Muscle layer of colon (tissue), 2 donors: ENCODE results near the gene RPSA.

Experiments
- H3K27ac ChIP-seq: one replicate; pipeline ENCODE4 v1.7.0; 2013; ENCODE audit warnings: low read depth, mild to moderate bottlenecking, low read length, moderate library complexity
- H3K27me3 ChIP-seq, 2 donors: one replicate each; pipeline ENCODE4 v1.7.0; 2013; ENCODE audit warnings: low read length in 2 of 2, mild to moderate bottlenecking in 2 of 2; ENCODE audit not compliant: insufficient read depth in 2 of 2, control insufficient read depth in 1 of 2
- H3K36me3 ChIP-seq: one replicate; pipeline ENCODE4 v1.7.0; 2013; ENCODE audit warnings: mild to moderate bottlenecking, low read length; ENCODE audit not compliant: insufficient read depth
- H3K4me1 ChIP-seq: one replicate; pipeline ENCODE4 v1.7.0; 2013; ENCODE audit warnings: mild to moderate bottlenecking, low read length; ENCODE audit not compliant: insufficient read depth
- H3K4me3 ChIP-seq, 2 donors: one replicate each; pipeline ENCODE4 v1.7.0; 2013; ENCODE audit warnings: low read length in 2 of 2, low read depth in 1 of 2, mild to moderate bottlenecking in 1 of 2, moderate library complexity in 1 of 2
- H3K9ac ChIP-seq: one replicate; pipeline ENCODE4 v1.7.0; 2013; ENCODE audit warnings: low read length
- H3K9me3 ChIP-seq: one replicate; pipeline ENCODE4 v1.7.0; 2013; ENCODE audit warnings: mild to moderate bottlenecking, low read length
- donor health status: abdominal sarcoma.
- donor health status: Adenocarcinoma of cecum.

Gene RPSA

DNA sequence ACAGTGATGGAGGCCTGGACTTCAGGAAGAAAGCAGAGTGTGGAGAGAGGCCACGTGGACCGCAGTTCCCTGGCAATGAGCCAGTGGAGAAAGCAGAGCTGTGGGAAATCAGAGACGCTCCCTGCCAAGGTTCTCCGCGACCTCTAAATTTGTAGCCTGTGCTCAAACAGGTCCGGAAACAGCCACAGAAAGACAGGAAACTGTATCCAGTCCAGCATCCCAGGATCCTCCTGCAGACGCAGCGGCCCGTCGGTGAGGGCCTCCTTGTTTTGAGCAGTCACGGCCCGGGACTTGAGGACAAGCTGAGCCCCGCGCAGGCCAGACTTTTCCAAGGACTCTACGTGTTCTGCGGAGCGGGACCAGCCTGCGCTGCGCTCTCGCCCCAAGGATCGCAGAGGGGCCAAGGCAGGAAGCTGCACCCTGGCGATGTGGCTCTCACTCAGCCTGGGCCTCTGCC lies 22.3 kb downstream of the RPSA start:
- no peak overlapping the region for H3K4me3 ChIP-seq
- peaks cover 0 to 4% of the 10 kb centered on the region in 2 donors for H3K27me3 ChIP-seq
- H3K9ac ChIP-seq: no peak overlapping the region
- H3K36me3 ChIP-seq: no peaks in the 10 kb centered on the region
- H3K27ac ChIP-seq: no peak overlapping the region
- no peaks in the 10 kb centered on the region for H3K4me1 ChIP-seq
- no peaks in the 10 kb centered on the region for H3K9me3 ChIP-seq

DNA sequence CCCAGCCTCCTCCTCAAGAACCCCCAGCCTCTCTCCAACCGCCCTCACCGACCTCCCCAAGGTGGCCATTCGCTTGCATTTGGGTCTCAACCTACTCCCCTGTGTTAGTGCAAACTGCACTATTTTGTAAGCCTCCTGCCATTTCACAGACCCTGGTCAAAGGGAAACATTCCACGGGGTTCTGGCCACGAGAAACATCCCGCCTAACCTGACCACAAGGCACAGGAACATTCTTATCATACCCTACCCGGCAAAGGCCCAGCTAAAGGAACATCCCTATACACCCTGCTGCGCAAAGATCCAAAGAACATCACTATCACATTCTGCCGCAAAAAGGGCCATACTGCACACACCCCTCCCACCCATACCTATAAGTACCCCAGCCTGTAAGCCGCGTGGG lies 22.9 kb downstream of the RPSA start:
- Histone ChIP-seq H3K9ac (no peak overlapping the region), H3K4me3 (no peak overlapping the region), H3K27me3 (peaks cover 0 to 4% of the 10 kb centered on the region in 2 donors), H3K36me3 (no peaks in the 10 kb centered on the region), H3K27ac (no peak overlapping the region), H3K4me1 (no peaks in the 10 kb centered on the region), H3K9me3 (no peaks in the 10 kb centered on the region)

DNA sequence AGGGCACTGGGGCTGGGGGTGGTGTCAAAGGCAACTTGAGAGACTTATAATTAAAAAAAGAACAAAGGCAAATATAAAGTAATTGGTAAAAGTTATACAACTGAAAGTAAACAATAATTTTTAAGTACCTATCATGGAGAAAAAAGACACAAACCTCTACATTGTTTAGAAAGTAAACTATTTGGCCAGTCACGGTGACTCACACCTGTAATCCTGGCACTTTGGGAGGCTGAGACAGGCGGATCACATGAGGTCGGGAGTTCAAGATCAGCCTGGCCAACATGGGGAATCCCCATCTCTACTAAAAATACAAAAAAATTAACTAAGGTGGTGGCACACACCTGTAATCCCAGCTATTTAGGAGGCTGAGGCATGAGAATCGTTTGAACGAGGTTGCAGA lies 25.8 kb downstream of the RPSA start:
- H3K36me3 ChIP-seq: no peaks in the 10 kb centered on the region

DNA sequence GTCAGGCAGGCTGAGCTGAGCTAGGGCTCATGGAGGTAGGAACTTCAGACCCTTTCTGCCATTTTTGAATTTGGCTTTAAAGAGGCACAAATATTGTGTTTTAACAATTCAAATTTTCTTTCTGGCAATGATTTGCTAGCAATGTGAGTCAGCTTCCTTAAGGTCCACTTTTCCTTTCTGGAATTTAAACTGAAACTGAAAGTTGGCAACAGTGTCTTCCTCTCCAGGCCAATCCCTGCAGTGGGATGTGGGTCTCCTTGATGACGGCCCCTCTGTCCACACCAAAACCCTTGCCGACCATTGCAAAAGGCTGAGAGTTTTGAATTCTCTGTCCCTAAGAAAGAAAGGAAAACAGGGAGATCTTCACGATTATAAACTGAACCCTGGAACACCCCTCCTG lies 27.1 kb downstream of the RPSA start:
- Histone ChIP-seq H3K36me3 (no peaks in the 10 kb centered on the region), H3K4me3 (no peak overlapping the region), H3K27ac (no peak overlapping the region), H3K4me1 (no peaks in the 10 kb centered on the region), H3K9ac (no peak overlapping the region), H3K27me3 (peaks cover 0 to 4% of the 10 kb centered on the region in 2 donors), H3K9me3 (no peaks in the 10 kb centered on the region)

More for the DNA sequence above, 25.8 kb downstream of the RPSA start:
- Histone ChIP-seq H3K27ac (no peak overlapping the region), H3K27me3 (peaks cover 0 to 4% of the 10 kb centered on the region in 2 donors), H3K9ac (no peak overlapping the region), H3K4me1 (no peaks in the 10 kb centered on the region), H3K4me3 (no peak overlapping the region), H3K9me3 (no peaks in the 10 kb centered on the region)

DNA sequence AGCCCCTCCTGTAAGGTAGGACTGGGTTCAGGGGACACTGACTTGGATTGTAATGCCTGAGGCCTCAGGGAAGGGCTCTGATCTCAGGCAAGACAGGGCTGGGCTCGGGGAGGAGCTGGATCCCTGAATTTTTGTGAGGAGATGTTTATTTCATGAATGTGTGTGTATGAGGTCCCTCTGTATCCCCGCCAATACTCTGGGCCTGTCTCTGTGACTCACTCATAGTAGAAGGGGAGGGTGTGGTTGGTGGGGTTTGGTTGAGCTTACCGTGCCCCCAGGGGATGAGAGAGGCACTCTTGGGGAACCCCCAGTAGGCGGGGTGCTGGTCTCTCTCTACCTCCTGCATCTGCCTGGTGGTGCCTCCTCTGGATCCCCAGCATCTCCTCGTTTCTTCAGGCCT lies 28.1 kb downstream of the RPSA start:
- H3K36me3 ChIP-seq: no peaks in the 10 kb centered on the region
- no peaks in the 10 kb centered on the region for H3K4me1 ChIP-seq
- H3K9me3 ChIP-seq: no peaks in the 10 kb centered on the region
- H3K27ac ChIP-seq: no peak overlapping the region
- H3K4me3 ChIP-seq: no peak overlapping the region
- peaks cover 0 to 4% of the 10 kb centered on the region in 2 donors for H3K27me3 ChIP-seq
- no peak overlapping the region for H3K9ac ChIP-seq

DNA sequence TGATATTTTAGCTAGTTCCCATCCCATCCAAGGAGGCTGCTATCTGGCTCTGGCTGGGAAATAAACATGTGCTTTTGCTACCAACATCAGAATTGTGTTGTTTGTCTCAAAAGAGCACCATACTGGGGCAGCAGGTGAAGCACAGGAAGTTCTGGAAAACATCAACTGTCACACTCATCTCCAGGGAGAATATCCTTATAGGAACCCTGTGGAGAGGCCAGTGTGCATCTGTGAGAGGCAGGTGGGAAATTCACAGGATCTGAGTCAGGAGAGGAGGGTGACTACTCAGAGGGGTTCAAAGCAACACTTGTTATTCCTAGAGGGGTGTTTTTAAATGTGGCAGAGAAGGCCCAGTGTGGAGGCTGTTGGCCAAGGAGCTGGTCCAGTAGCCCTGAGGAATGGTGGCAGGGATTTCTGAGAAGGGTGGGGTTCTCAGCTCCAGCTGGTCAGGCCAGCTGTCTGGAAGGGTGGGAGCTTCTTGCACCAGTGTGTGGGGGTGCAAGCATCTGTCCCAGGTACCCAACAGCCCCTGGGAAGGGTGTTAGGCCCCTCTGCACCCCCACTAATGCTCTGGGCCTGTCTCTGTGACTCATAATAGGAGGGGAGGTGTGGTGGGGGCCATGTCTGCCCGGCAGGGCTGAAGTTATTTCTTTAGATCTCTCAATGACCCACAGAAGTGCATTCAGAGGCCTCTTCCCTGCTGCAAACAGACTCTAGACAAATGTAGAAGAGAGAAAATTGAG lies 28.7 kb downstream of the RPSA start:
- Histone ChIP-seq H3K36me3 (no peaks in the 10 kb centered on the region), H3K27me3 (no peaks in the 10 kb centered on the region), H3K27ac (no peak overlapping the region), H3K4me1 (no peaks in the 10 kb centered on the region), H3K4me3 (no peak overlapping the region), H3K9ac (no peak overlapping the region), H3K9me3 (no peaks in the 10 kb centered on the region)

DNA sequence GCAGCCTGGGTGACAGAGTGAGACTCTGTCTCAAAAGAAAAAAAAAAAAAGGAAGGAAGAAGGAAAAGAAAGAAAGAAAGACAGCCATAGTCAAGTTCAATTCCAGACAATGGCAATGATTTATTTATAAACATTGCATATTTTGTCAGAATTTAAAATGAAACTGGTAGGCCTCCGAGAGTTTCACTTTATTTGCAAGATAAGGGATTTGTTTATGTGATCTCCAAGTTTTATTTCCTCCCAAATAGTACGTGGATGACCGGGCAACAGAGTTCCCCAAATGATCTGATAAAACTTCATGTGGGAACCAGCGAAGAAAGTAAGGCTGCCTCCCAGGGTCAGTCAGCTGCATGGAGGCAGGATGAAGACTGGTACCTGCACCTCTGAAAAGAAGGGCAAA lies 32.4 kb downstream of the RPSA start:
- Histone ChIP-seq H3K27ac (no peak overlapping the region), H3K9me3 (no peaks in the 10 kb centered on the region), H3K9ac (no peak overlapping the region), H3K27me3 (no peaks in the 10 kb centered on the region), H3K4me1 (no peaks in the 10 kb centered on the region), H3K36me3 (no peaks in the 10 kb centered on the region), H3K4me3 (no peak overlapping the region)

DNA sequence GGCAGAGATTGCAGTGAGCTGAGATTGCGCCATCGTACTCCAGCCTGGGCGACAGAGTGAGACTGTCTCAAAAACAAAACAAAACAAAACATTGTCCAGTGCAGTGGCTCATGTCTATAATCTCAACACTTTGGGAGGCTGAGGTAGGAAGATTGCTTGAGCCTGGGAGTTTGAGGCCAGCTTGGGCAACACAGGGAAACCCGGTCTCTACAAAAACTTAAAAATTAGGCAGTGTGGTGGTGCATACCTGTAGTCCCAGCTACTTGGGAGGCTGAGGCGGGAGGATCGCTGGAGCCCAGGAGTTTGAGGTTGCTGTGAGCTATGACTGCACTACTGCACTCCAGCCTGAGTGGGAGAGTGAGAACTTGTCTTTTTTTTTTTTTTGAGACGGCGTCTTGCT lies 33.8 kb downstream of the RPSA start:
- Histone ChIP-seq H3K27me3 (no peaks in the 10 kb centered on the region), H3K27ac (no peak overlapping the region), H3K9ac (no peak overlapping the region), H3K9me3 (no peaks in the 10 kb centered on the region), H3K4me1 (no peaks in the 10 kb centered on the region), H3K36me3 (no peaks in the 10 kb centered on the region), H3K4me3 (no peak overlapping the region)

DNA sequence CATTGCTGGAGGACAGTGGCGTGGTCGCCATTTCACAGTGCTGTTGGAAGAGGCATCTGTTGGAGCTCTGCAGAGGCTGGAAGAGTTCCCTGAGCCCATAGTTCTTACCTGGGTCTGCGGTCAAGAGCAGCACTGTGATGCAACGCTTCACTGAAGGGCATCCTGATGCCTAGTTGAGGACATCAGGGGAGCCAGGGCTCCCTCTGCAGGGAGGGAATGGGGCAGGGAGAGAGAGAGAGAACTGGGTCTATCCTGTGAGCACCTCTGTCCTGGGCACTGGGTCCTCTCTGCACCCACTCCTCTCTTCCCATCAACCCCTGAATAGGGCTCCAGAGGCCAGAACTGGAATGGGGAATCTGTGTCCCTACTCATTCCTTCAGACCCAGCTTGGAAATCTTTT lies 37.0 kb downstream of the RPSA start:
- Histone ChIP-seq H3K4me1 (no peaks in the 10 kb centered on the region), H3K4me3 (no peak overlapping the region), H3K9me3 (no peaks in the 10 kb centered on the region), H3K27me3 (no peaks in the 10 kb centered on the region), H3K9ac (no peak overlapping the region), H3K36me3 (no peaks in the 10 kb centered on the region), H3K27ac (no peak overlapping the region)

DNA sequence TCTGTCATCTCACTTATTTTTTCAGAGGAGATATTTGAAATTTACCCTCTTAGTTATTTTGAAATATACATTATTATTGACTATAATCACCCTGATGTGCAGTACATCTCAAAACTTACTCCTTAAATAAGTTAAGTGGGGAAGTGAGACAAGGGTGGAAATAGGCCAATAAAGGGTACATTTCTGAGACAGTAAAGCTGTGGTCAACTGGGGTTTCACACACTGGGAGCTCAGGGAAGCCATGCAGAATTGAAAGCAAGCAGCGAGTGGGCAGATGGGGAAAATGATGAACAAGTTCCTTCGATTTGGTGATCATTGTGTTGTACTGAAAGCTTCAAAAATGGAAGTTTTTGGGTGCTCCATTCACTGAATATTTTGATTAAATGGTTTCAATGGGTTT lies 39.4 kb downstream of the RPSA start:
- no peak overlapping the region for H3K4me3 ChIP-seq
- H3K4me1 ChIP-seq: no peaks in the 10 kb centered on the region
- no peak overlapping the region for H3K27ac ChIP-seq
- H3K9ac ChIP-seq: no peak overlapping the region
- no peaks in the 10 kb centered on the region for H3K27me3 ChIP-seq
- no peaks in the 10 kb centered on the region for H3K9me3 ChIP-seq
- H3K36me3 ChIP-seq: no peaks in the 10 kb centered on the region

DNA sequence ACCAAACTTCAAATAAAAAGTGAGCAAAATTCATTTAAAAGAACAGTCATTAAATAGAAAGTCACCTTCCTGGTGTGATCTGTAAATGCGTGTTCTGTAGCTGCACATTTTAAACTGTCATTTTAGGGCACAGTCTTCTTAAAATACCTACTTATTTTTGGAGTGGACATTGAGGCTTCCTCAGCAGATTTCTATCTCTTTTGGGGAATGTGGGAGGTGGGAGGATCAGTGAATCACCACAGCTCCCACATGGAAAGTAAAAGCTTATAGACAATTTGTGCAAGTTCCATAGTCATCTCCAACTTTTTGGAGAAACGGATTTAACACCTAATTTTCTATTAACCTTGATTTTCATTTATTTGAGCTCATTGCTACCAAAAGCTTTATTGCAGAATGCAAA lies 39.9 kb downstream of the RPSA start:
- Histone ChIP-seq H3K36me3 (no peaks in the 10 kb centered on the region), H3K9me3 (no peaks in the 10 kb centered on the region), H3K27ac (no peak overlapping the region), H3K9ac (no peak overlapping the region), H3K4me1 (no peaks in the 10 kb centered on the region), H3K27me3 (no peaks in the 10 kb centered on the region), H3K4me3 (no peak overlapping the region)
